ENCODE results near the gene USHBP1. TPM values are rescaled to one million over a fixed set of nuclear protein-coding genes. Genes with fewer than 3 reads are reported as not detected.
A peak's percentile ranks its signal among the peaks of the same experiment; 100 is the strongest.

The USHBP1 gene
- total RNA-seq, 4 donors from 2014 or later: 0.80 to 3.0 (median 2.0) TPM

GRCh38 chr19:17268754-17269153, 4.2 kb upstream of the USHBP1 start:
- intact Hi-C loops (cut with DNase I; ENCODE audit: low total_unique reads): no loop called here
- TF ChIP-seq POLR2A (IDR thresholded peaks at IDR 0.05) (no peak), CTCF (IDR thresholded peaks at IDR 0.05) (no peak)
- WGBS, 2 donors: 92 to 96% methylated on average over 13 of the region's 13 CpGs
- no peak overlapping the region for H3K4me3 ChIP-seq (ENCODE audit: low read depth, poor library complexity, severe bottlenecking)
- no peak for DNase-seq (ENCODE audit: low spot score in 2 of 2)

GRCh38 chr19:17266975-17267788, 2.6 kb upstream of the USHBP1 start, which contains the start of gene BABAM1:
BABAM1 (plus strand) TSS chr19:17267443; CDS start chr19:17268807, 1,364 bp downstream.
- TF ChIP-seq POLR2A (IDR thresholded peaks at IDR 0.05) (no peak), CTCF (IDR thresholded peaks at IDR 0.05) (no peak)
- peak; percentile 98 to 99 for DNase-seq (ENCODE audit: low spot score in 2 of 2)
- peak within 1 kb of the TSS; percentile 86 for H3K4me3 ChIP-seq (ENCODE audit: low read depth, poor library complexity, severe bottlenecking)
- intact Hi-C loops (cut with DNase I; ENCODE audit: low total_unique reads): no loop called here
- 1% methylated on average over 27 of the region's 27 CpGs for WGBS, 2 donors

- TF ChIP-seq CTCF (IDR thresholded peaks at IDR 0.05) (no peak), POLR2A (IDR thresholded peaks at IDR 0.05) (no peak)
- 67 to 76% methylated on average over 12 of the region's 12 CpGs for WGBS, 2 donors
- no peak overlapping the region for H3K4me3 ChIP-seq (ENCODE audit: low read depth, poor library complexity, severe bottlenecking)
- intact Hi-C loops (cut with DNase I; ENCODE audit: low total_unique reads): no loop called here
- DNase-seq (ENCODE audit: low spot score in 2 of 2): no peak
These were observed 2.0 kb upstream of the USHBP1 start for GRCh38 chr19:17266589-17266974.

- intact Hi-C loops (cut with DNase I; ENCODE audit: low total_unique reads): no loop called here
- DNase-seq (ENCODE audit: low spot score in 2 of 2): no peak
- H3K4me3 ChIP-seq (ENCODE audit: low read depth, poor library complexity, severe bottlenecking): no peak overlapping the region
- 71 to 74% methylated on average over 7 of the region's 7 CpGs for WGBS, 2 donors
- TF ChIP-seq POLR2A (IDR thresholded peaks at IDR 0.05) (no peak), CTCF (IDR thresholded peaks at IDR 0.05) (no peak)
These were observed 1.5 kb upstream of the USHBP1 start for GRCh38 chr19:17266026-17266425.

- DNase-seq (ENCODE audit: low spot score in 2 of 2): no peak
- WGBS, 2 donors: 76 to 82% methylated on average over 22 to 23 of the region's 23 CpGs
- intact Hi-C loops (cut with DNase I; ENCODE audit: low total_unique reads): no loop called here
- no peak for TF ChIP-seq CTCF (IDR thresholded peaks at IDR 0.05)
- no peak for TF ChIP-seq POLR2A (IDR thresholded peaks at IDR 0.05)
- H3K4me3 ChIP-seq (ENCODE audit: low read depth, poor library complexity, severe bottlenecking): no peak overlapping the region
These were observed 569 bp downstream of the USHBP1 start for GRCh38 chr19:17263712-17264640.

Measured in lower leg skin (tissue), 4 donors.